Fibroblast of skin of back (primary cell): ENCODE results near the gene BRAT1.

Experiments
- DNase-seq: peaks from one replicate; pipeline ENCODE4 v3.0.0-alpha.2; 2013

BRAT1 gene

GRCh38 chr7:2523461-2523936, 31.8 kb downstream of the BRAT1 start:
- DNase-seq = no peak

GRCh38 chr7:2522780-2523433, 32.4 kb downstream of the BRAT1 start:
- DNase-seq = peak; percentile 53

- DNase-seq = no peak
Measured at GRCh38 chr7:2521952-2522591, 33.3 kb downstream of the BRAT1 start.

- DNase-seq = no peak
Measured at GRCh38 chr7:2521341-2521745, 34.0 kb downstream of the BRAT1 start.

GRCh38 chr7:2520761-2521290, 34.5 kb downstream of the BRAT1 start:
- peak; percentile 44 for DNase-seq

GRCh38 chr7:2520131-2520760, 35.1 kb downstream of the BRAT1 start:
- DNase-seq = no peak

GRCh38 chr7:2519119-2519930, 36.0 kb downstream of the BRAT1 start, which contains the start of gene LFNG:
TSS of gene LFNG (plus strand) at chr7:2519774. CDS start at chr7:2519862, 88 bp downstream.
- DNase-seq = peak; percentile 88

GRCh38 chr7:2518737-2519118, 36.6 kb downstream of the BRAT1 start:
- no peak for DNase-seq

- DNase-seq = no peak
Measured at GRCh38 chr7:2517678-2518507, 37.4 kb downstream of the BRAT1 start.

GRCh38 chr7:2517026-2517425, 38.3 kb downstream of the BRAT1 start:
- peak; percentile 97 for DNase-seq

- DNase-seq = no peak
Measured at GRCh38 chr7:2516194-2516555, 39.1 kb downstream of the BRAT1 start.

GRCh38 chr7:2515424-2516193, 39.7 kb downstream of the BRAT1 start:
- no peak for DNase-seq

GRCh38 chr7:2514473-2515423, 40.6 kb downstream of the BRAT1 start:
- no peak for DNase-seq

GRCh38 chr7:2513702-2514101, 41.6 kb downstream of the BRAT1 start:
- no peak for DNase-seq

GRCh38 chr7:2512713-2513112, 42.6 kb downstream of the BRAT1 start:
- no peak for DNase-seq

GRCh38 chr7:2512179-2512661, 43.1 kb downstream of the BRAT1 start:
- no peak for DNase-seq

- no peak for DNase-seq
Measured at GRCh38 chr7:2511769-2512168, 43.6 kb downstream of the BRAT1 start.

- no peak for DNase-seq
Measured at GRCh38 chr7:2510909-2511768, 44.2 kb downstream of the BRAT1 start.
